HG03103 (cell line): ENCODE measurements around the gene PTGER3.
"Not testable (repeated sequence)": the region's sequence is repeated elsewhere in the genome, so short reads cannot be mapped to it uniquely, and the experiment has no call there.

Experiments
- ATAC-seq: cut with Tn5 transposase; IDR thresholded peaks from one replicate; pipeline ENCODE4 v1.9.1; 2021; ENCODE audit warnings: low read depth; ENCODE audit not compliant: unreplicated experiment

Gene PTGER3

DNA sequence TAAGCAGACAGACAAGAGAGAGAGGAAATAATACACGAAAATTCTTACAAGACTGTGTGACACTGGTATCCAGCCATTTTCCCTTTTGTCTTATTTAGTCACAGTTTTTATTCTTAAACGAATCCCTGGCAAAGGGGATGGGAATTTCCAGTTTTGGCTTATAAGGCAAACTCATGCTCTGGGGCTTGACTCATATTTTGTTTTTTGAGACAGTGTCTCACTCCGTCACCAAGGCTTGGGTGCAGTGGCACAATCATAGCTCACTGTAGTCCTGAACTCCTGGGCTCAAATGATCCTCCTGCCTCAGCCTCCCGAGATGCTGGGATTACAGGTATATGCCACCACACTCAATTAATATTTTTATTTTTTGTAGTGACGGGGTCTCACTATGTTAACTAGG lies 31.9 kb downstream of the PTGER3 start:
- no peak for ATAC-seq

- no peak for ATAC-seq
These were observed 33.4 kb downstream of the PTGER3 start for GRCh38 chr1:71014178-71014579.

- ATAC-seq = no peak
These were observed 44.7 kb downstream of the PTGER3 start for GRCh38 chr1:71002709-71003475.

GRCh38 chr1:71001624-71002023 lies 46.0 kb downstream of the PTGER3 start:
- no peak for ATAC-seq

GRCh38 chr1:70997793-70998192 lies 49.8 kb downstream of the PTGER3 start:
- no peak for ATAC-seq

GRCh38 chr1:70994753-70995268 lies 52.8 kb downstream of the PTGER3 start:
- no peak for ATAC-seq

DNA sequence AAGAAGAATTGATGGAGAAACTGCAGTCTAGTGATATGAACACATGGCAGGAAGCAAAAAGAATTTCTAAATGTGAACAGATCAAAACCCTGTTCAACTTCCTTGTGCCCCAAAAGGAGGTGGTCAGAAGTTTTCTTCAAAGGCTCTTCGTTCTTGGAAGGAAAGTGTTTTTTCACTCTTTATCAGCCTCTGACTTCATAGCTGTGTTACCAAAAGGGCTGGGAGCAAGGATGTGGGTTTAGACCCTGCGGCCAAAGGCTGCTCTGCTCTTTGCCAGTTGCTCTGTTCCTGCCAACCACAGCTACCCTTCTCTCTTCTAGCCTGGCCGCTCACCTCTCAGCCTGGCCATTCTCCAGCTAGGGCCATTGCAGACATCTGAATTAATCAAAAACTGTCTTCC lies 53.8 kb downstream of the PTGER3 start:
- ATAC-seq = no peak

DNA sequence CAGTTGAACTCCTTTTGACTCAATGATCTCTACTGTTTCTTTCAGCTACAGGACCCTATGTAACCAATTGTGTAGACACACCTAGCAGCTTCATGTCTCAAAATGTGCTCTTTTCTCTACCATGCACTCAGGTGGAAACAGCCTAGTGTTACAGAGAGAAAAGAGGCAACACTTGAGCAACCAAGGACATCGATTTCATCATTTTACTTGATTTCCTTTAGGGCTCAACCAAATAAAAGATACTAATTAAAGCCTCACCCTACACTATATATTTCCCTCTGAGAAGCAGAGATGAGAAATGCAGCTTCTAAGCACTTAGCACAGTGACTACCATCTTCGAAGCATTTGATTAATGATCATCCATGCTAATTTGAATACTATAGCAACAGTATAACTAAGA lies 55.1 kb downstream of the PTGER3 start:
- ATAC-seq = no peak

GRCh38 chr1:70990469-70991253 lies 57.0 kb downstream of the PTGER3 start:
- no peak for ATAC-seq

- no peak for ATAC-seq
These were observed 60.1 kb downstream of the PTGER3 start for GRCh38 chr1:70987497-70987896.

- not testable (repeated sequence) for ATAC-seq
These were observed 61.8 kb downstream of the PTGER3 start for GRCh38 chr1:70985776-70986225.

DNA sequence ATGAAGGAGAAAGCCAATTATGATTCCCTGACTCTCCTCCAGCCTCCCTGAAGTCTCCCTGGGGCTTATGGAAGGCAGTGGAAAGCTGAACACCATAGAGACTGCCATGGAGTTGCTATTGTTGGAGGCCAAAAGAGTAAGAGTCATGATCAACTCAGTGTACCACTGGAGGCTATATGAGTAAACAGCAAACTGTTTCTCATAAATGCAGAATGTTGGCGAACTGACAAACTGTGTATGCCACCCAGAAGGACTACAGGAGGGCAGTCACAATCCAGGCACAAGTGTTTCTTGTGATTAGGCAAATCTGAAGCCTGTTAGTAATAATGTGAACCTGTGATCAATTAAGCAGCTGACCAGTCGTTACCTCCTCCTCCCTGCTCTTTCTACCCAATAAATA lies 62.3 kb downstream of the PTGER3 start:
- ATAC-seq = not testable (repeated sequence)

DNA sequence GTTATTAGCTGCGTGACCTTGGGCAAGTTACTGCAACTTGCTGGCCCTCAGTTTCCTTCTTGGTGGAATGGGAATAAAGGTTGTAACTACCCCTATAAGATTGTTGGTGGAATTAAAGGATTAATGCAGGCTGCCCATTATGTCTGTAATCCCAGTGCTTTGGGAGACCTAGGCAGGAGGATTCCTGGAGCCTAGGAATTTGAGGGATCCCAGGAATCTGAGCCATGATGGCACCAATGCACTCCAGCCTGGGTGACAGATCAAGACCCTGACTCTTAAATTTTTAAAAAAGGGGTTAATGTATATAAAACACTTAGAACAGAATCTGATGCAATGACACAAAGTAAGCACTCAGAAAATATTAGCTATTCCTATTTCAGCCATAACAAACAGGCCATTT lies 67.3 kb downstream of the PTGER3 start:
- no peak for ATAC-seq

DNA sequence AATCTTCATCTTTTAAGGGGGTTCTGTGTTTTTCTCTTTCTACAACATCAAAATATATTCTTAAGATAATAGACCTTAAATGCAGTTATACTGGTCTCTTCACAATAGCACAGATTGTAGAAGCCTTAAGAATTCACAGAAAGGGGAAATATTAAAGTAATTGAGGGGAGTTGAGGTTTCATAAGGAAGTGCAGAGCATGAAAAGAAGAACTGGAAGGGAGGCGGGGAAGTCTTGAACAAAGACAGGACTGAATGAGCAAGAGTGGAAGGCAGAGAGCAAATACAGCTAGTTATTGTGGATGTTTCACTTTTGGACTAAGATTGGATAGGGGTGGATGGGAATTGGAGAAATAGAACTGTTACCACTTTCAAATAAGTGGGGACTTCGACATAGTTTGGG lies 67.7 kb downstream of the PTGER3 start:
- ATAC-seq = no peak

GRCh38 chr1:70979313-70979712 lies 68.3 kb downstream of the PTGER3 start:
- ATAC-seq = no peak

- ATAC-seq = no peak
These were observed 69.0 kb downstream of the PTGER3 start for GRCh38 chr1:70978623-70979022.

GRCh38 chr1:70977575-70977974 lies 70.0 kb downstream of the PTGER3 start:
- no peak for ATAC-seq

- ATAC-seq = no peak
These were observed 70.6 kb downstream of the PTGER3 start for GRCh38 chr1:70977041-70977440.

DNA sequence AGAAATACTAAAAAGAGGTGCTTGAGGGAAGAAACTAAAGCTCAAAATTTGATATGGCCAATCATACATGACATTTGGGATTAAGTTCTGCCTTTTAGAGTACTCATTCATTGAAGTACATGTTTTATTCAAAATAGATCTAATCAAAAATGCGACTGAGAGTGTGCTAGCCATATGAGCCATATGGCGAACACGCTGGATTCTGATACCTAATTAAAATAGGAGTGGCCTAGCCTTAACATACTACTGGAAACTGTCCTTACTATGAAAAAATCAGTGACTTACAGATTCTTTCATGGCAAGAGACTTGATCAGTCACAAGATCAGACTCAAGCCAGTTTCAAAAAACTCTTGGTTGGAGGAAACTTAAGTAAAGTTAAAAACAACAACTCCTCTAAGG lies 73.9 kb downstream of the PTGER3 start:
- no peak for ATAC-seq

DNA sequence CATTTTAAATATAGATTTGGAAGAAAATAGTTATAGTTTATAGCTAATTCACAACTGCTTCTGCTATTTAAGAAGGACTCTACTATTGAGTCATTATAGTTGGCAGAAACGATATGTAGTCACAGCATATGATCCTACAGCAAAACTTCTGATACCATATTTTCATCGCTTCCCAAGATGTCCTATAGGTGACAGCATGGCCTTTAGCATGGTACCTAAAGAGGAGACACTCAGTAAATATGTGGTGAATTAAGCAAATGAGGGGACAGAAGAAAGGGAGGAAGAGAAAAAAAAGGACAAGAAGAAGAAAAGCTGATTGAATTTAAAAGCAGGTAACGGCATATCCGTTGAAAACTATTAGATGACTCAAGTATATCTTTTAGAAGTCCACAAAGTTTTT lies 77.2 kb downstream of the PTGER3 start:
- no peak for ATAC-seq

DNA sequence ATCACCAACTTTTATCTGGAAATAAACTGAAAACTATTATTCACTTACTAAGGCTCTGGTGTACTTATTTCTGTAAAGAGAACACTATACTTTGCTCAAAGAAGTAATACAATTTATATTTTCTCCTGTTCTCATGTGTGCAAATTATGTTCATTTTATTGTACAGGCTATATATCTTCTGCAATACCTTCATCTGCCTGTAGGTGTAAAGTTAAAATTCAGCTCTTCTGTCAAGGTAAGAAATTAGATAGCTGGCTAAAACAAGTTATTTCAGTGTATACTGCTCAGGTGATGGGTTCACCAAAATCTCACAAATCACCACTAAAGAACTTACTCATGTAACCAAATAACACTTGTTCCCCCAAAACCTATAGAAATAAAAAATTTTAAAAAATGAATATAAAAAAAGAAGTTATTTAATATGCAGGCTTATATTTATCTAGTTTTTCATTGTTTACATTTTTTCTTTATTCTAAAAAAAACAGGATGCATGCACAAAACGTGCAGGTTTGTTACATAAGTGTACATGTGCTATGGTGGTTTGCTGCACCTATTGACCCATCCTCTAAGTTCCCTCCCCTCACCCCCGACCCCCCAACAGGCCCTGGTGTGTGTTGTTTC lies 81.5 kb downstream of the PTGER3 start:
- peak; percentile 68 for ATAC-seq
